Dedifferentiated amniotic fluid mesenchymal stem cell (primary cell): ENCODE data around the gene TGIF2.
A peak's percentile ranks its signal among the peaks of the same experiment; 100 is the strongest.
"Not testable (repeated sequence)": the region's sequence is repeated elsewhere in the genome, so short reads cannot be mapped to it uniquely, and the experiment has no call there.

Source experiments
- DNase-seq: peaks from one replicate; pipeline ENCODE4 v3.0.0-alpha.2; 2016; ENCODE audit errors: extremely low spot score

TGIF2 gene

DNA sequence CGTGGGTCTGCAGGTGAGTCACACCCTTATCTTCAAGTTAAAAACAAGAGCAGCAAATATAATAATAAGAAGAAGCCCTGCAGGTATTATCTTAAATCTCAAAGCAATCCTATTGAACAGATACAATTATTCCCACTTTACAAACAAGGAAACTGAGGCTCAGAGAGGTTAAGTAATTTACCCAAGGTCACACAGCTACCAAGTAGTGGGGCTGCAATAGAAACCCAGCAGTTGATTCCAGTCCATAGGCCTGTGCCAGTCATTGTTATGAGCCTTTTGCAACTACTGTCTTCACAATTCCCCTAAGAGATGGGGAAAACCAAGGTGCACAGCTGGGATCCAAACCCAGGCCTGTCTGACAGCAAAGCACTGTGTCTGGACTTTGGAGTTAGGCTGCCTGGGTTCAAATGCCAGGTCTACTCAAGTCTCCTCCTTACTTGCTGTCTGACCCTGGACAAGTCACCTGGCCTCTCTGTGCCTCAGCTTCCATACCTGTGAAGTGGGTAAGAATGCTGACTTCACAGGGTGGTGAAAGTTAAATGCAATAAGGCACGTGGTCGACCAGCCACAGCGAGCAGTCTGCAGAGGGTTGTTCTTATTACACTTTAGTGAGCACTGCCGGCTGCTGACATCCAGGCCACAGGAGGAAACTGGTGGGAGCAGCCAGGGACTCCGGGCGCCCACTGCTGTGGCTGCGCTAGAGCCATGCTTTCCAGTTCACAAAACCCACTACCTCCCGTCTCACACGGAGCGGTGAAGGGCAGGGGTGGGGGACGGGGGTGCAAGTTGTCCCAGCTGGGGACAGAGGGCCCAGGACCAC is 26.0 kb upstream of the TGIF2 start:
- DNase-seq = no peak

DNA sequence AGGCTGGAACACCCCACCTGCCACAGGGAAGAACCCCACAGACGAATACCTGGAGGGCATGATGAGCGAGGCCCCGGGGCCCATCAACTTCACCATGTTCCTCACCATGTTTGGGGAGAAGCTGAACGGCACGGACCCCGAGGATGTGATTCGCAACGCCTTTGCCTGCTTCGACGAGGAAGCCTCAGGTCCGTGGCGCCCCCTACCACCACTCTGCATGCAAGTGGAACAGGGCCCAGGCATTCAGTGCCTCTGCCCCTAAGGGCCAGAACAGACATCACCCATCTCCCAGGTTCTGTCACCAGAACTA is 25.4 kb upstream of the TGIF2 start:
- no peak for DNase-seq

DNA sequence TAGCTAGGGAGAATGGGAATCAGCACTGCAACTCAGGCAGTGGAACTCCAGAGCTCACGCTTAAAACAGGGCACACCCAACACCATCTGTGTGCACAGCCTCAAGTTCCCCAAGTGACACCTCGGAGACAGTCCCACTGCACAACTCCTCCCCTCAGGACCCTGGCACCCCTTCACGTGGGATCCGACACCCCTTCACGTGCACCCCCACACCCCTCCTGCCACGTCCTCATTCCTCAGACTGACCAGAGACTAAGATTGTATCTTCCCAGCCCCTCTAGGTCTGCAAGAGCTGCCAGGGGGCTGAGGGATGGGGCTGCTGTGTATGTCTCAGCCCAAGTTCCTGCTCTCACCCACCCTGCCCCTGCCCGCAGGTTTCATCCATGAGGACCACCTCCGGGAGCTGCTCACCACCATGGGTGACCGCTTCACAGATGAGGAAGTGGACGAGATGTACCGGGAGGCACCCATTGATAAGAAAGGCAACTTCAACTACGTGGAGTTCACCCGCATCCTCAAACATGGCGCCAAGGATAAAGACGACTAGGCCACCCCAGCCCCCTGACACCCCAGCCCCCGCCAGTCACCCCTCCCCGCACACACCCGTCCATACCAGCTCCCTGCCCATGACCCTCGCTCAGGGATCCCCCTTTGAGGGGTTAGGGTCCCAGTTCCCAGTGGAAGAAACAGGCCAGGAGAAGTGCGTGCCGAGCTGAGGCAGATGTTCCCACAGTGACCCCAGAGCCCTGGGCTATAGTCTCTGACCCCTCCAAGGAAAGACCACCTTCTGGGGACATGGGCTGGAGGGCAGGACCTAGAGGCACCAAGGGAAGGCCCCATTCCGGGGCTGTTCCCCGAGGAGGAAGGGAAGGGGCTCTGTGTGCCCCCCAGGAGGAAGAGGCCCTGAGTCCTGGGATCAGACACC is 24.4 kb upstream of the TGIF2 start:
- DNase-seq = no peak

DNA sequence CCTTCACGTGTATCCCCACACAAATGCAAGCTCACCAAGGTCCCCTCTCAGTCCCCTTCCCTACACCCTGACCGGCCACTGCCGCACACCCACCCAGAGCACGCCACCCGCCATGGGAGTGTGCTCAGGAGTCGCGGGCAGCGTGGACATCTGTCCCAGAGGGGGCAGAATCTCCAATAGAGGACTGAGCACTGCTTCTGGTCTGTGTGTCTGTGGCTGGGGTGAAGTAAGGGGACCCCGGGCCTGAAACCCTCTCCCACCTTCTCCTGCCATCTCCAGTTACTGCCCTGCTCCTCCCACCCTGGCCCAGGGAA is 23.8 kb upstream of the TGIF2 start:
- DNase-seq = no peak

DNA sequence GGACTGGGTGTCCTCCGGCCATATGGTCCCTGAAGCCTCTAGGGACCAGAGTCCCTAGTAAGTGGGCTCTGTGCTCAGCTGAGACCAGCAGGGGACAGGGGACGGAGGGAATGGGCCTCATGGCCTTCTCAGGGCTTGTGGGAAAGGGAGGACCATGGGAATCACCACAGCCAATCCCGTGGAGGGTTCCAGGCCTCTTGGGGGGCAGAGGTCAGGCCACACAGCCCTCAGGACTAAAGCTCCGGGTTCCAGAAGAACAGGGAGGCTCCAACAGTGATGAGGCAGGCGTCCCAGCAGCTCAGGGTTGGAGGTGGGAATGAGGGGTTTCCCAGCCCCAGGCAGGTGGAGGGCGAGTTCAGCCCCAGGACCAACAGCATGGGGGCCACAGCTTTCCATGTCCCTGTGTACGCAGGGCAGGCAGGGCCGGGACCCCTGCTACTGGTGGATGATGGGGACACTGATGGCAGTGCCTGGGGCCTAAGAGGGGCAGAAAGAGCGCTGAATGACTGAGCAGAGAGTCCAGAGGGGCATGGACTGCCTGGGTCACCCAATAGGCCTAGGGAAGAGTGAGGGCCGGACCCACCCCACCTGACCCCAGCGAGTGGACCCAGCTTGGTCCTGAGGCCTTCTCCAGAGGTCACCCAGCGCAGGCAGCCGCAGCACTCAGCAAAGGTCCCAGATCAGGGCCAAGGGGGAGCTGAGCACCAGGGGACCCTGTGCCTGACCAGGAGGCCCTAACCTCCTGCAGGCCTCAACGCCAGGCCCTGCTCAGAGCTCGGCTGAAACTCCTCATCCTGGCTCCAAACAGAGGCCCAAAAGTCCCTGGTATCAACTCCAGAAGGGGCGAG is 23.2 kb upstream of the TGIF2 start:
- no peak for DNase-seq

DNA sequence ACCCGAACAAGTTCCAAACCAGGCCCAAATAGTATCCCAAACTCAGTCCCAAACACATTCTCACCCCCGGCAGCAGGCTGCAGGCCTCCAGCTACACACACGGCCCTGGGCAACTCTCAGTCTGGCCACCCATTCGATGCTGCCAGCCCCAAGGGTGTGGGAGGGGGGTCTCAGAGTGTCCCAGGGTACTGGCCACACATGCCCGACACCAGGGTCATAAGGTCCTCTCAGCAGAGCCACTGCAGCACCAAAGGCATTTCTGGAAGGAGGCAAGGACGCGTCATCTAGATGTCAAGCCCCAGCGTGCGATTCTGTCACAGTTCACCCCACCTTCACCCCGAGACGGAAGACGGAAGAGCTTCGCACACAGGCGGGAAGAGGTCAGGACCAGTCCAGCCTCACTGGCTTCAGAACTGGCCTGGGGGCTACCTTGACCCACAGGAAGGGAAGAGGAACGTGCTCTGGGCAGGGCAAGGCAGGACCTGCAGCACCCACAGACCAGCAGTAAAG is 22.6 kb upstream of the TGIF2 start:
- no peak for DNase-seq

DNA sequence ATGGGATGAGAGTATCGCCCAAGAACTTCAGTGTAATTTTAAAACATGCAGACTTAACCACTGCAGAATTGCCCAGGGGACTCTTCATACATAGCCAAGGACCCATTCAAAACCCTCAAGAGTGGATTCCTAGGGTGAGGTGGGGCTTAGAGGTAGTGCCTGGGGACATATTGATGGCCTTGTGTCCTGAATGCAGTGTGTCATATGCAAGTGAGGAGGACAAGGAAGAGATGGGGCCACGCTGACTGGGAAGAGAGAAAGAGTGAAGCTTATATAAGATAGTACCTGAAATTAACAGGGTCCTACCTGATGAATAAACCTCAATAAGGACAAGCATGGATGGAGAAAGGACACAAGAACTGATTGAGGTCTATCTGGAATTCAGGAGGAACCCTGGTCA is 18.1 kb upstream of the TGIF2 start:
- no peak for DNase-seq

DNA sequence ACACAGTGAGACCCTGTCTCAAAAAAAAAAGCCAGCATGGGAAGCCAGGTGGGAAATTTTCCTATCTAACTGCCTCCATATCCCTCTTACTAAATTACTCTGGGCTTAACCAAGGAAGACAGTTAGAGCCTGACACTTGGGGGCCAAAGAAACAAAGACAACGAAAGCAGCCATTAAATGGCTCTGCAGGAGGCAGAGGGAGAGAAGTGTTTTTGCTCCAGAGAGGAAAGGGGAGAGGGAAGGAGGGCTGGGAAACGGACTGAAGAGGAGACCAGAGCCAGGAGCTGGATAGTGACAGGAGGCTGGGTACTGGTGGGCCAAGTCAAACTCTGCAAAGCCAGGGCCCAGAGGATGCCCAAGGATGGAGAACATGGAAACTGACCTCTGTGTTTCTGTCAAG is 10.7 kb upstream of the TGIF2 start:
- no peak for DNase-seq

DNA sequence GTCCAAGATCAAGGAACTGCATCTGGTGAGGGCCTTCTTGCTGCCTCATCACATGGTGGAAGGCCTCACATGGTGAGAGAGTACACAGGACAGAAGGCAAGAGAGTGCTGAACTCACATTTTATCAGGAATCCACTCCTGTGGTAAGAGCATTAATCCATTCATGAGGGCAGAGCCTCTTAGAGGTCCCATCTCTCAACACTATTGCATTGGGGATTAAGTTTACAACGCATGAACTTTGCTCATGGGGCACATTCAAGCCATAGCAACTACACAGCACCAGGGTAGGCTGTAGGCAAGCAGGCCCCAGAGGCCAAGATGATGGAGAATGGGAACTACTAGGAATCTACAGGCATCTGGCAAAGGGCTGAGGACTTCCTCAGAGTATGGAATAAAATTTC is 10.0 kb upstream of the TGIF2 start:
- DNase-seq = no peak

DNA sequence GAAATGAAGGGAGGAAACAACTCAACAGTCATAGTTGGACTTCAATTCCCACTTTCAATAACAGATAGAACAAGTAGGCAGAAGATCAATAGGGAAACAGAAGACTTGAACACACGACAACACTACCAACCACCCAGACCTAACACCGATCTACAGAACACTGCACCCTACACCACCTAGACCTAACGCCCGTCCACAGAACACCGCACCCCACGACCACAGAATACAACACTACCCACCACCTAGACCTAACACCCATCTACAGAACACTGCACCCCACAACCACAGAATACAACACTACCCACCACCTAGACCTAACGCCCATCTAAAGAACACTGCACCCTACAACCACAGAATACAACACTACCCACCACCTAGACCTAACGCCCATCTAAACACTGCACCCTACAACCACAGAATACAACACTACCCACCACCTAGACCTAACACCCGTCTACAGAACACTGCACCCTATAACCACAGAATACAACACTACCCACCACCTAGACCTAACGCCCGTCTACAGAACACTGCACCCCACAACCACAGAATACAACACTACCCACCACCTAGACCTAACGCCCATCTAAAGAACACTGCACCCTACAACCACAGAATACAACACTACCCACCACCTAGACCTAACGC is 9.2 kb upstream of the TGIF2 start:
- DNase-seq = not testable (repeated sequence)

DNA sequence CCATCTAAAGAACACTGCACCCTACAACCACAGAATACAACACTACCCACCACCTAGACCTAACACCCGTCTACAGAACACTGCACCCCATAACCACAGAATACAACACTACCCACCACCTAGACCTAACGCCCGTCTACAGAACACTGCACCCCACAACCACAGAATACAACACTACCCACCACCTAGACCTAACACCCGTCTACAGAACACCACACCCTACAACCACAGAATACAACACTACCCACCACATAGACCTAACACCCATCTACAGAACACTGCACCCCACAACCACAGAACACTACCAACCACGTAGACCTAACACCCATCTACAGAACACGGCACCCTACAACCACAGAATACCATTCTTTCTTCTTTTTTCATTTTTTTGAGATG is 8.7 kb upstream of the TGIF2 start:
- DNase-seq = not testable (repeated sequence)

DNA sequence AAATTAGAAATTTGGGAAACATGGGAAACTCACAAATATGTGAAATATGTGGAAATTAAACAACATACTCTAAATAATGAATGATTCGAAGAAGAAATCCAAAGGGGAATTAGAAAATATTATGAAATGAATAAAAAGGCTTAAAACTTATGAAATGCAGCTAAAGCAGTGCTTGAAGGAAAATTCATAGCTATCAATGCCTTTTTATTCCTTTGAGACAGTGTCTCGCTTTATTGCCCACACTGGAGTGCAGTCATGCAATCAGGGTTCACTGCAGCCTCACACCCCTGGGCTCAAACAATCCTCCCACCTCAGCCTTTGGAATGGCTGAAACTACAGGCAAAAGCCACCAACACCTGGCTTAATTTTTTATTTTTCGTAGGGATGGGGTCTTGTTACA is 7.9 kb upstream of the TGIF2 start:
- no peak for DNase-seq

DNA sequence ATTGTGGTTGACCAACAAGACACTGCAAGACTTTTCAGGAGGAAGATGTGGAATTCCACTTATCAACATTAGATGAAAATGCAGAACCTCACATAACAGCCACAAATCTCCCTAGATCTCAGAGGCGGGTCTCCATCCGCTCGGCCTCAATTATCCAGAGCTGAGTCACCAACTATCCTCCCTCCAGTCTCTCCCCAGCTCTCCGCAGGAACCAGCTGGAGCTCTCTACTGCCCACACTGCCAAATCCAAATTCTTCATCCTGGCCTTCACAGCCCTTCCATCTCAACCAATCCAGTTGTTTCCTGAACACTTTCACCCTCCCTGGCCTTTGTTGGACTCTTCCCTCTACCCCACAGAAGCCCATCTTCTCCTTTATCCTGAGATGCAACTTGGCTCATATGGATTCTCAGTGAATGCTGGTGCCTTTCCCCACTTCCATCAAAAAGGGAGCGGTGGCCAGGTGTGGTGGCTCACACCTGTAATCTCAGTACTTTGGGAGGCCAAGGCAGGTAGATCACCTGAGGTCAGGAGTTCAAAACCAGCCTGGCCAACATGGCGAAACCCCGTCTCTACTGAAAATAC is 3.5 kb upstream of the TGIF2 start:
- DNase-seq = peak; percentile 45

DNA sequence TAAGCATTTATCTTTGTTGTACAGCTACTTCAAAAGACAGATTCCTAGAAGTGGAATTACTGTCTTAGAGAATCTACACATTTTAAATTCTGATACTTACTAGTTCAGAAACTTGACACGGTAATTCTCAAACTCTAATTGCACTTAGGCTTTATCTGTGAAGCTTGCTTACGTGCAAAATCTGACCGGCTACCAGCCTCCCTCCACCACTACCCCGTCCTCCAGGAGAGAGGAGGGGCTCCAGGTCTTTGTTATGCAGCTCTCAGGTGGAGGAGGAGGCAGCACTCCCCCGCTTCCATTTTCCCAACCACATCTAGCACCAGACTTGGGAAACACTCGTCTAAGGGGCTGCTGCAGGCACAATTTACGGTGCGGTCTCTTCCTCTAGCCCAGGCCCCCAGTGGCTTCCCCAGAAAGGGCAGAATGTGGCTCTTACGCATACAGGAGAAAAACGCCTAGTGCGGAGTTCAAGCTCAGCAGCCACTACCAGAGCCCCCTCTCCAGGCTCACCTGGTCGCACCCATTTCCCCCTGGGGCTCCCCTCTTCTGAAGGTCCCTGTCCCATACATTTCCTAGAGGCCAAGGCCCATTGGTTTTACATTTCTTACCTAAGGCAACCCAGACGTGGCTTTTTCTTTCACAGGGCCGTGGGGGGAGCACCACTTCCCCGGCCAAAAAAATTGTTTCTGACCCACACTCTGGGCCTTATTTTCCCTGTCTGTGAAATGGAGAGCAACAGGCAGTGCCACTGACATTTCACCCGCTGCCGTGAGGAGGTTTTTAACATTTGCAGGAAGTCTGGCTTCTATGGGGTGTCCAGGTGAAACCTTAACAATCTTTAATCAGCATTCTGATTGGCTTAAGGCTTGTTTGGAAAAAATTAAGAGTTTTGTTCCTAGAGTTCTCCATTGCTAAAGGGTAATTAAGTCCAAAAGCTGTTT is 1.6 kb upstream of the TGIF2 start:
- DNase-seq = no peak

DNA sequence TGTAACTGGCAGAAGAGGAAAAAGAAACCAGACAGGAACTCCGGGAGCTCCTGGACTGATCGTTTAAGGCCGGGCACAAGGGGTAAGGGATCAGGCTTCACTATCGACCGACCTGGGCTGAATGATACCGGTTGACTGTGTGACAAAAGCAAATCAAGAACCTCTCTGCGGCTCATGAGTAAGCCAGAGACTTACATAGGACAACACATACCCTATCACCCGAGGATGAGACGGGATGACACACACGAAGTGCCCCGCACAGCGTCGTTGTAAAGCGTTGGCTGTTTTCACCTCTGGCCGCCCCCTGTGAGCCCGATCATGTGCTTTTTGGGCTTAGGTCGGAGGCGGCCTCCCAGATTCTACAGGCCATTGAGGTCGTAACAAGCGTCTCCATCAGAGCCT is 695 bp upstream of the TGIF2 start:
- DNase-seq = no peak

DNA sequence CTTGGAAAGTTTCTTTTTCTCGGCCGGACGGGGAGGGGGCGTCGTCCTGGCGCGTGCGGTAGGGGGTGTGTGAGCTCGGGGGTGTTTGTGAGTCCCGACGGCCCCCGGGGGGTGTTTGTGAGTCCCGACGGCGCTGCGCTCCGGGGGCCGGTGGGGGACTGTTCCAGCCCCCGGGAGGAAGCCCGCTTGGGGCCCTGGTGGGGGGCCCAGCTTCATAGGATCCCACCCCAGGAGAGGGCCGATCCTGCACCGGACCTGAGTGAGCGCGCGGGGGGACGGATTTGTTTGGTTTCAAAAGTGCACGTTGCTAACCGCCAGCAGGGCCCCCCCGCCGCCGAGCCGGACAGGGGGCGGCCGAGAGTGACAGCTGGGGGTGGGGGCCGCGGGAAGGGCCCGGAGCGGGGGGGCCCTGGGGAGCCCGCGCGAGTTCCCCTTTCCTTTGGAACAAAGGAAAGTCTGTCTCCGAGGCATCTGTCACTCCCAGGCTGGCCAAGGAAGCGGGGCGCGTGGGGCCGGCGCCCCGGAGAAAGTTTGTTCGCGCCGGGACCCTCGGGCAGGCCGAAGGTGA is 485 bp downstream of the TGIF2 start:
- DNase-seq = no peak

DNA sequence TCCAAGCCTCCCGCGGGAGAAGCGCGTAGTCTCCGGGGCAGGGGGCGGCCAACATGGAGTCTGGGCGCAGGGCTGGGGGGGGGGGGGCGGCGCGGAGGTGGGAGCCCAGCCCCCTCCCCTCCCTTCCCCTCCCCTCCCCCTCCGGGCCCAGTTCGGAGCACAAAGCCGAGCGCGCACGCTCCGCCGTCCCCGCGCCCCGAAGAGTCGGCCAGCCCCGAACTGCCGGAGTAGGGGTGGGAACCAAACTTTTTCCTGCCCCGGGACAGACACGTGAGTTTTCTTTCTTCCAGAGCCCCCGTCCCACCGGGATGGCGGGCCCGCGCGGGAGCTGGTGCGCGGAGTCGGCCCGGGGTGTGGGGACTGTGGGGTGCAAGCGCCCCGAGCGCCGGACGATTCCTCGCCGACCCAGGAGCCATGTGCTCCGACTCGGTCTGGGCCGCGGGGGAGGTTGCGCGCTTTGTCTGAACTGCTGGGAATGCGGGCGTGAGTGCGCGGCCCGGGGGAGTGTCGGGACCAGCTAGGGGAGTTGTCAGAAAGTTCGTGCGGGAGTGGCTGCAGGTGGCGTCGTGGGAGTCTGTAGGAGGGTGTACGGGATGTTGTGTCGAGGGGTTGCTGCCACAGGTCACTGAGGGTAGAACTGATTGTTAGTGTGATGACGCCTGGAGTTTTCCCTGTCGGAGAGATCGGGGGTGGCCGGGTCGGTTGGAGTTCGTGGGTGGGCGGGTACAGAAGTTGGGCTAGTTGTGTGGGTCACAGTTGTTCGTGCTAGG is 1.2 kb downstream of the TGIF2 start:
- no peak for DNase-seq

DNA sequence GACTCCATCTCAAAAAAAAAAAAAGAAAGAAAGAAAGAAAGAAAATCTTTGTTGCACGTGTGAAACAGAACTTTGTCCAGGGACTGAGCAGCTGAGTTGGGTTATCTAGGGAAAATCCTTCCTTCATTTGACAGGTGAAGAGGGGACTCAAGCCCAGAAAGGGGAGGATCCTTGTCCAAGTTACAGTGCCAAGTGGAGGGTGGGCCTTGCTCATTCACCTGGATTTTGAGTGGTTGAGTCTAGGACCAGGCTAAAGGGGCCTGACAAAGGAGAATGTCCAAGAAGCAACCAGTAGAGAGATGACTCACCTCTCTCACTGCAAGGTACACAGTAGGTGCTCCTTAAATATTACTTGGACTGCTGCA is 2.7 kb downstream of the TGIF2 start:
- DNase-seq = no peak

DNA sequence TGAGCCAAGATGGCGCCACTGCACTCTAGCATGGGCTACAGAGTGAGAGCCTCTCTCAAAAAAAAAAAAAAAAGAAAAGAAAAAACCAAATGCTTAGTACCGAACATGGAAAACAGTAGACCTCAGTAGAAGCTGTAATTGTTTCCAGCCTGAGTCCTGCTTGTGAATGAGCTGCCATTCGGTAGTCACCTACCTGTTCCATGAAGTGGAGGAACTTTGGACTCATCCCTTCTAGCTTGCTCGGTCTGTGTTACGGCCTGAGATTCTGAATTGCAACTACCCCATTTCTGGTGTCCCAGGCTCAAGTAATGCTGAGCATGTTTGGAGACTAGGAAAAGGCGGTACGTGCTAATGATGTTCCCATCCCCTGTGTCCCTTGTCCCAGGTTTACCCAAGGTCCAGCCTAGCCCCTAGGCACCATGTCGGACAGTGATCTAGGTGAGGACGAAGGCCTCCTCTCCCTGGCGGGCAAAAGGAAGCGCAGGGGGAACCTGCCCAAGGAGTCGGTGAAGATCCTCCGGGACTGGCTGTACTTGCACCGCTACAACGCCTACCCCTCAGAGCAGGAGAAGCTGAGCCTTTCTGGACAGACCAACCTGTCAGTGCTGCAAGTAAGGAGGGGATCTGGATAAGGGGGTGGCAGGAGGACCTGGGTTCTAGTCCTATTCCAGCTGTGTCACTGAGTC is 5.1 kb downstream of the TGIF2 start:
- no peak for DNase-seq
